Stimulated activated CD4-positive, alpha-beta T cell treated with anti-CD3 and anti-CD28 coated beads, TNF-alpha, amount 100 ng/mL, for 48 hours (primary cell): Measurements from ENCODE around the gene AQP5.

ENCODE experiments used
- DNase-seq, 3 donors: peaks; one replicate each; pipeline ENCODE4 v3.0.0-alpha.2; 2020; ENCODE audit warnings: low read depth in 3 of 3

Gene AQP5

DNA sequence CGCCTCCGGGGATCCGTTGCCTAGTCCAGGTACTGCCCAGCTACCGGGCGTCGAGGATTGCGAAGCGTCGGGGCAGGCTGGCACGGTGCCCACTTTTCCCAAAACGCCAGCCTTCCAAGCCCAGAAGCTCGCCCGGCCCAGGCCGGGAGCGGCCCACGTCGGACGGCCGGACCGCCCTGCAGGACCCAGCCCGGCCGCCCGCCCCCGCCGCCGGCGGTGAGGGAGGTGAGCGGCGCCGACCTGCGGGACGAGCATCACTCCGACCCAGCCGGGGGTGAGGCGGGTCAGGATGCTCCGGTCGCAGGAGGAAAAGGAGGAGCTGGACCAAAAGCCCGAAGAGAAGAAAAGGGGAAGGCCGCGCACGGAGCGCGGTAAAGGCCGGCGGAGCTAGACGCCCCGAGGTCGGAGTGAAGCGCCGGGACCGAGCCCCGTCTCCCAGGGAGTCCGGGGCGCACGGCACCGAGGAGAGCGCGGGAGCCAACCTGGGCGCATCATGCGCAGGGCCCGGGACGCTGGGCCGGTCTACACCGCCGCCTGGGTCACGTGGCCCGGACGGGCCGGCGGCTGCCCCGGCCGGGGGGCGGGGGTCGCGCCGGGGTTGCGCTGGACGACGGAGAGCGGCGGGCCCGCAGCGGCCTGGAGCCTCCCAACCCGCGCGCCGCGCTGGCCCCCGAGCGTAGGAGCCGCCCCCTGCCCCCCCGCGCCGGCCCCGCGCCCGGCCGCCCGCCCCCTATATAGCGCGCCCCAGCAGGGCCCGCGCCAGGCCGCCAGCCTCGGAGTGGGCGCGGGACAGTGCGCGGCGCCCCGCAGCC lies at the start of gene AQP5:
TSS of gene AQP5 (plus strand) at position 762 of the 812 bp plus-strand sequence. CDS start 146 bp downstream, outside the sequence.
- DNase-seq = no peak

DNA sequence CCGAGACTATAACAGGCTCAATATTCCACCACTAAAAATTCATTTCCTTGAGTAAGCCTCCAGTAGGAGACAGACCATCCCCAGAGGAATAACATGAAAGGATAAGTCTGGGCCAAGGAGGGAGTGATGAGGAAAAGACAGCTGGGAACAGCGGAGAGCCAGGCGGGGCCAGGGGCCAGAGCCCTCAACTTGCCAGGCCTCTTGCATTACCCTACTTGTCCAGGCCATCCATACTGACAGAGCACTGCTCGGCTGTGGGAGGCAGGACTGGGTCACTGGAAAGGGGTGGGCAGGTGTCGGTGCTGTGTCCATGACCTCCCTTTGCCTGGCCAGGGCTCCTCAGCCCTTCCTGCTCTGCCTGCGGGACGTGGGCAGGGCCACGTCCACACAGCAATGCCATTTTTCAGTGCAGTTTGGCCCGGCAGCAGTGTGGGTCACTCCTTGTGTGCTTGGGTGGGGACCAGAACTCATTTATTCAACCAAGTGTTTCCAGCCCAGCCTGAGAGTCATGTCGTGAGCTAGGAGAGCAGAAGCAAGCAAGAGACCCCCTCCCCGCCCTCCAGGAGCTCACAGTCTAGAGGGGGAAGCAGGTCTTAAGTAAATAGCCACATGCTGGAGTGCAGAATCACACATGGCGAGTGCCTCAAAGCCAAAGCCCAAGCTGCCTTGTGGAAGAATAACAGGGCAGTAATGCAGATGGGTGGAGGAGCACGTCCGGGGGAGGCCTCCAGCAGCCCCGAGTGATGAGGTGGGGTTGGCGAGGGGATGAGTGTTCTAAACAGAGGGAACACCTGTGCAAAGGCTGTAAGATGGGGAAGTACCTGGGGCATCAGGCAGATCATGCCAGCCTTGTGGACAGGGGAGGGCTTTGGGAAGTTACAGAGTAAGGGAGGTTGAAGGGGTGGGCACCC lies 49.1 kb upstream of the AQP5 start:
- no peak for DNase-seq

DNA sequence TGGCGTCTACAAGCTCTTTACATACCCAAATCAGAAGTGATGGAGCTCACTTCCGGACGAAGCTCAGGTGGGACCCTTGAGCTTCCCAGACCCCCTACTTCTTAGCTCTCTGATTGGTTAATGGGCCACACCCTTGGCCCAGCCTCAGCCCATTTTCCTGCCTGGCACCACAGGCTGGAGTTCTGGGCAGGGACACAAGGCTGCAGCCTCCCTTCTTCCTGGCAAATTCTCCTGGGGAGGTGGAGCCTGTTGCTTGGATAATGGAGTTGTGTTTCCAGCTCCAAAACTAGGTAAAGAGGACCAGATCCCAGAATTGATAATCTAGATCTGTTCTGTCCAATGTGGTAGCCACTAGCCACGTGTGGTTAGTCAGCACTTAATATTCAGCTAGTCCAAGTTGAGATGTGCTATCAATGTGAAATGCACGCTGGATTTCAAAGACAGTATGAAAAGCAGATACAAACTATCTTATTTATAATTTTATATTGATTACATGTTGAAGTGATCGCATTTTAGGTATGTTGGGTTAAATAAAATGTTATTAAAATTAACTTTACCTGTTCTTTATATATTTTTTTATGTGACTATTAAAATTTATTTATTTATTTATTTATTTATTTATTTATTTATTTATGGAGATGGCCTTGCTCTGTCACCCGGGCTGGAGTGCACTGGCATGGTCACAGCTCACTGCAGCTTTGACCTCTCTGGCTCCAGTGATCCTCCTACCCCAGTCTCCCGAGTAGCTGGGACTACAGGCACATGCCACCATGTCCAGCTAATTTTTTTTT lies 45.3 kb upstream of the AQP5 start:
- DNase-seq = no peak

GRCh38 chr12:49917166-49917787 lies 44.4 kb upstream of the AQP5 start:
- no peak for DNase-seq

DNA sequence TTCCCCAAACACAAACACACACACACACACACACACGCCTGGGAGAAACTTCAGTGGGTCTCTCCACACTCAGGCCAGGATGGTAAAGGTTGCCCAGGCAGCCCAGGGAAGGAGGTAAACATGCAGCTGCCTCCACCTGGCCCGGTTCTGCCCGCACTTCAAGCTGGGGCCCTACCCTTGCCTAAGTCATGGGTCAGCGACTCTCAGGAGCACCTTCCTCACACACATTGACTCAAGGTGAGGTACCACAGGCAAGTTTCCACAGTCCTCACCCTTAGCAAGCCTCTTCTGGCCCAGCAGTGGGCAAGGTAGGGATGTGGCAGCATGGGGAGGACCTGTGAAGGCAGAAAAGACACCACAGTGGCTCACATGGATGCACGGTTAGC lies 43.9 kb upstream of the AQP5 start:
- DNase-seq = no peak

- DNase-seq = no peak
Measured at GRCh38 chr12:49920241-49920914, 41.3 kb upstream of the AQP5 start.

- no peak for DNase-seq
Measured at GRCh38 chr12:49920915-49921286, 40.8 kb upstream of the AQP5 start.

GRCh38 chr12:49921299-49921698 lies 40.4 kb upstream of the AQP5 start:
- no peak for DNase-seq

GRCh38 chr12:49921936-49922335 lies 39.7 kb upstream of the AQP5 start:
- DNase-seq = no peak

DNA sequence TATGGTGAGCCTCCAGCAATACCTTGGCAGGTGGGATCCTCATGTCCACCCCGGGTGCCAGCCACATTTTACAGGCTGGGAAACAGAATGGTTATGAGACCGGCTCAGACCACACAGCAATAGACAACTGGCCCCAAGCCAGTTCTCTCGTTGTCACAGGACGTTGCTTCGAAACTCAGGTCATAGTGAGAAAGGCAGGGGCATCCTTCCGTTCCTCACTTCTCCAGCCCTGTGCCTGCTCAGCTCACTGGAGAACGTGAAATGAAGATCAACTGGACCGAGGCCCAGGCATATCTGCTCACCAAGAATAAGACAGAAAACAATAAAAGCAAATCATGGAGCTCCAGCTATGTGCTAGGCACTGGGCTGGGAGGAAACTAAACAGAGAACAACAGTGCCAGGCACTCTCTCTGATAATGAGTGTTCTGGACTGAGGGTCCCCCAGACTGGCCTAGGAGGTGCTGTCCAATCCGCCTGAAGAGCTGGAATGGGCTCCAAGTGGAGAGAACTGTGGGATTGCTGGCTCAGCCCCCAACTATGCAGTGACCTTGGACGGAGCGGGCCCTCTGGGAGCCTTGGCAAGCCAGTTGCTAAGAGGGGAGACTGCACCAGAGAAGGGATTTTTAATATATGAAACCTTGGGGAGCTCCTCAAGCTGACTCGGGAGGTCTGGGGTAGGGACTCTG lies 39.2 kb upstream of the AQP5 start:
- DNase-seq = no peak

DNA sequence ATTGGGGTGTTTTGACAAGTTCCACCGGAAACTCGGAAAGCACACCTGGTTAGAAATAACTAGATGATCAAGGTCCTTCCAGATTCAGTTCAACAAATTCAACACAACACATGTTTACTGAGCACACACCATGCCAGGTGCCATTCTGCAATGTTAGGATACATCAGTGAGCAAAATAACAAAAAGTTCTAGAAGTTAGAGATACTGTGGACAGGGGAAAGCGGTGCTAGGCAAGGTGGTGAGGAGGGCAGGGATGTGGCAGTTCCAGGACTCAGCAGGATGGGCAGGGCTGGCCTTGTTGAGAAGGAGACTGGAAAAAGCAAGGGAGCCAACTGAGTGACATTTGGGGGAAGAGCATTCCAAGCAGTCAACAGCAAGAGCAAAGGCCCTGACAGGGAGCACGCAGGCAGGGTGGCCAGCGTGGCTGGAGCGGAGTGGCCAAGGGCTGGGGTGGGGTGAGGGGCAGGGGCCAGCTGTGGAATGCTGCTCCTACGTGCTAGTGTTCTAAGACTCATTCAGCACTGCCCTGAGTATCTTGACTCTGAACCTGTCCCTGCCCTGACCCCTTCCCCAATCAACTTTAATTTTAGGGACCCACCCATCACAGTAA lies 38.5 kb upstream of the AQP5 start:
- DNase-seq = no peak

GRCh38 chr12:49923880-49924556 lies 37.7 kb upstream of the AQP5 start:
- DNase-seq = no peak

DNA sequence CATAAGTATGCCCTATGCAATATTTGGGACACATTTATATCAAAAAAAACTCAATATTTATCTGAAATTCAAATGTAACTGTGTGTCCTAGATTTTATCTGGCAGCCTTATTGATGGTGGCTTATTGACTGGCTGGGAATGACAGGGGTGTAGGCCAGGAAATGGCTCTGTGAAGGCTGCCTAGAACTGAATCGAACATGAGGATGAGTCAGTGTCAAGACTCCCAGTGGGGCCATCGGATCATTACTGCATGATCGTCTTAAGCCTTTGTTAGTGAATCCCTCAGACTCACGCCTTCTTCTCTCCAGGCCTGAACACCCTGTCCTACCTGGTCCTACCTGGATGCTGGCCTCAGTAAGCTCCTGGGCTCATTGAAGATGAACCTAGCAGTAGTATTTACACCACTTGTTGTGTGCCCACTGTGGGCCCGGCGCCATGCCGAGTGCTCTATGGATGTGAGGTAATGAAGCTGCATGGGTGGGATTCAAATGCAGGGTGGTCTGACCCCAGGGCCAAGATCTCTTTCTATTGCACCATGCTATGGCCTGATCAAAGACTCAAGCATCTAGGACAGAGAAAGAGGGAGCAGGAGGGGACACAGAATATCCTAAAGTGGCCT lies 36.9 kb upstream of the AQP5 start:
- no peak for DNase-seq

GRCh38 chr12:49925433-49926204 lies 36.1 kb upstream of the AQP5 start:
- DNase-seq = no peak

DNA sequence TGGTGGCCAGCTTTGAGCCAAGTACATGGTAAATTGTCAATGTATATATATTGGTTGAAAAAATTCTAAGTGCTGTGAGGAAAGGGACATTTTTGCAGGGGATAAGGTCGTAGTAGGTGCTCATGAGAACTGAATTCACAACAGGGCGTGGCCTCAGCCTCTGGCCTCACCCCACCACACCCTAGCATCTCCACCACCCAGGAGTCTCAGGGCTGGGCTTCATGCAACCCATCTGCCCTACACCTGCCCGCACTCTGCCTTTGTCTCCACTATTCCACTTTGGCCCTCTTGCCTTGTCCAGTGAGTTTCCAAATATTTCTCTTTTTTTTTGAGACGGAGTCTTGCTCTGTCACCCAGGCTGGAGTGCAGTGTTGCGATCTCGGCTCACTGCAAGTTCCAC lies 33.2 kb upstream of the AQP5 start:
- DNase-seq = no peak

GRCh38 chr12:49929581-49929980 lies 32.1 kb upstream of the AQP5 start:
- DNase-seq = no peak

GRCh38 chr12:49930515-49931288 lies 31.0 kb upstream of the AQP5 start:
- DNase-seq = no peak
